K562 (cell line): ENCODE results near the gene CRPPA. TPM values are rescaled to one million over a fixed set of nuclear protein-coding genes. Genes with fewer than 3 reads are reported as not detected.
A peak's percentile ranks its signal among the peaks of the same experiment; 100 is the strongest.

Experiments
- BDP1 ChIP-seq: IDR thresholded peaks from 3 replicates; pipeline ENCODE4 v1.6.1; 2011; ENCODE audit not compliant: insufficient read length, insufficient read depth
- COPS2 ChIP-seq: fragments of 450-650 bp; conservative IDR thresholded peaks from 2 replicates; pipeline ENCODE4 v1.6.1; 2016; ENCODE audit warnings: mild to moderate bottlenecking, moderate library complexity
- HNRNPUL1 ChIP-seq: fragments of 200-400 bp; formaldehyde crosslinking; IDR thresholded peaks from 2 replicates; pipeline ENCODE4 v1.6.1; 2017; ENCODE audit warnings: low read length
- JUND ChIP-seq, 2 experiments: IDR thresholded peaks; 2 replicates in 1 of 2; 3 replicates in 1 of 2; pipeline ENCODE4 v1.6.1; 2011; ENCODE audit warnings: borderline replicate concordance in 2 of 2, low read depth in 2 of 2, low read length in 2 of 2, improper control_type of control experiment in 1 of 2, missing biosample characterization in 1 of 2, missing genetic modification characterization in 1 of 2, missing genetic modification reagents in 1 of 2
- RAD21 ChIP-seq, 2 experiments: fragments of 250-450 bp in 1 of 2; fragments of 450-650 bp in 1 of 2; sonication (Bioruptor Pico) in 1 of 2; formaldehyde crosslinking in 1 of 2; IDR thresholded peaks in 1 of 2; conservative IDR thresholded peaks in 1 of 2; 2 replicates each; pipeline versions ENCODE4 v1.4.0 to v1.8.0; 2020 to 2022; ENCODE audit warnings: mild to moderate bottlenecking in 2 of 2, moderate library complexity in 1 of 2
- RAD51 ChIP-seq: fragments of 450-650 bp; IDR thresholded peaks from 2 replicates; pipeline ENCODE4 v1.7.1; 2016; ENCODE audit warnings: low read depth, mild to moderate bottlenecking, borderline replicate concordance
- RCOR1 ChIP-seq, 2 experiments: IDR thresholded peaks; 2 replicates each; pipeline ENCODE4 v1.6.1; 2012; ENCODE audit warnings: low read depth in 2 of 2, low read length in 2 of 2, borderline replicate concordance in 1 of 2, improper control_type of control experiment in 1 of 2
- SNIP1 ChIP-seq: fragments of 450-650 bp; IDR thresholded peaks from 2 replicates; pipeline ENCODE4 v1.7.1; 2017; ENCODE audit warnings: low read depth, mild to moderate bottlenecking
- TGIF2 ChIP-seq: sonication (generic); formaldehyde crosslinking; IDR thresholded peaks from 2 replicates; pipeline ENCODE4 v1.8.1; 2022; ENCODE audit warnings: mild to moderate bottlenecking, missing genetic modification reagents, moderate library complexity
- polyA plus RNA-seq, 8 experiments: library from polyadenylated mRNA; depleted of rRNA in 4 of 8; stranded (reverse) in 5 of 8; unstranded in 3 of 8; fragments of >200 nt; fragmentation: Nextera tagmentation in 2 of 8; fragmentation: Illumina TruSeq in 1 of 8; extraction: Ambion mirVana in 2 of 8; extraction: Trizol in 1 of 8; gene quantifications; 2 replicates each; pipeline versions ENCODE4 v1.2.1 to v1.2.3, GENCODE V29; 2011 to 2014; ENCODE audit warnings: inconsistent platforms in 1 of 8, missing spikeins in 1 of 8
- total RNA-seq, 7 experiments: library from RNA; depleted of rRNA in 6 of 7; stranded (reverse); fragments of >200 nt in 6 of 7; fragmentation: Illumina TruSeq in 2 of 7; extraction: Trizol in 2 of 7; gene quantifications; 2 replicates each; pipeline versions ENCODE4 v1.2.1 to v1.2.3, GENCODE V29; 2011 to 2021; ENCODE audit warnings: low replicate concordance in 1 of 7
- TF ChIP-seq, protein P1 (sequence below): fragments of 450-650 bp; IDR thresholded peaks from 2 replicates; pipeline ENCODE4 v1.7.1; 2018; ENCODE audit warnings: mild to moderate bottlenecking, low read depth; ENCODE audit not compliant: partially characterized antibody
- TF ChIP-seq, protein P2 (sequence below): fragments of 250-450 bp; sonication (Bioruptor Pico); IDR thresholded peaks from 2 replicates; pipeline ENCODE4 v1.4.0; 2020; ENCODE audit warnings: mild to moderate bottlenecking, moderate library complexity

The CRPPA gene
- total and polyA plus RNA-seq, 9 of the 15 experiments (the other 6 are each of a cell fraction or from before 2014, with no cell fraction given): 3.9 to 14.4 (median 7.8) TPM

DNA sequence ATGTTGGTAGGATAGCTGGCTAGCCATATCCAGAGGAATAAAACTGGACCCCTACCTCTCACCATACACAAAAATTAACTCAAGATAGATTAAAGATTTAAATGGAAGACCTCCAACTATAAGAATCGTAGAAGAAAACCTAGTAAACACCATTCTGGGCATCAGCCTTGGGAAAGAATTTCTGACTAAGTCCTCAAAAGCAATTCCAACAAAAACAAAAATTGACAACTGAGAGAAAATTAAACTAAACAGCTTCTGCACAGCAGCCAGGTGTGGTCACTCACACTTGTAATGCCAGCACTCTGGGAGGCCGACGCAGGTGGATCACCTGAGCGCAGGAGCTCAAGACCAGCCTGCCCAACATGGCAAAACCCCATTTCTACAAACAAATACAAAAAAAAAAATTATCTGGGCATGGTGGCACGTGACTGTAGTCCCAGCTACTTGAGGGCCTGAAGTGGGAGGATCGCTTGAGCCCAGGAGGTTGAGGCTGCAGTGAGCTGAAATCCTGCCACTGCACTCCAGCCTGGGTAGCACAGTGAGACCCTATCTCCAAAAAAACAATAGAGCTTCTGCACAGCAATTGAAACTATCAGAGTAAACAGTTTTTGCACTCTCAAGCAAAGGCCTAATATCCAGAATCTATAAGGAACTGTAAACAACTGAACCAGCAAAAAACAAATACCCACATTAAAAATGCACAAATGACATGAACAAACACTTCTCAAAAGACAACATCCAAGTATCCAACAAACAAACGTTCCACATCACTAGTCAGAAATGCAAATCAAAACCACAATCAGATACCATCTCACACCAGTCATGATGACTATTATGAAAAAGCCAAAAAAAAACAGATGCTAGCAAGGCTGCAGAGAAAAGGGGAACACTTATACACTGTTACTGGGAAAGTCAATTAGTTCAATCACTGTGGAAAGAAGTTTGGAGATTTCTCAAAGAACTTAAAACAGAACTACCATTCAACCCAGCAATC is 4.8 kb downstream of the CRPPA start (continued):
- TF ChIP-seq, protein P1, sequence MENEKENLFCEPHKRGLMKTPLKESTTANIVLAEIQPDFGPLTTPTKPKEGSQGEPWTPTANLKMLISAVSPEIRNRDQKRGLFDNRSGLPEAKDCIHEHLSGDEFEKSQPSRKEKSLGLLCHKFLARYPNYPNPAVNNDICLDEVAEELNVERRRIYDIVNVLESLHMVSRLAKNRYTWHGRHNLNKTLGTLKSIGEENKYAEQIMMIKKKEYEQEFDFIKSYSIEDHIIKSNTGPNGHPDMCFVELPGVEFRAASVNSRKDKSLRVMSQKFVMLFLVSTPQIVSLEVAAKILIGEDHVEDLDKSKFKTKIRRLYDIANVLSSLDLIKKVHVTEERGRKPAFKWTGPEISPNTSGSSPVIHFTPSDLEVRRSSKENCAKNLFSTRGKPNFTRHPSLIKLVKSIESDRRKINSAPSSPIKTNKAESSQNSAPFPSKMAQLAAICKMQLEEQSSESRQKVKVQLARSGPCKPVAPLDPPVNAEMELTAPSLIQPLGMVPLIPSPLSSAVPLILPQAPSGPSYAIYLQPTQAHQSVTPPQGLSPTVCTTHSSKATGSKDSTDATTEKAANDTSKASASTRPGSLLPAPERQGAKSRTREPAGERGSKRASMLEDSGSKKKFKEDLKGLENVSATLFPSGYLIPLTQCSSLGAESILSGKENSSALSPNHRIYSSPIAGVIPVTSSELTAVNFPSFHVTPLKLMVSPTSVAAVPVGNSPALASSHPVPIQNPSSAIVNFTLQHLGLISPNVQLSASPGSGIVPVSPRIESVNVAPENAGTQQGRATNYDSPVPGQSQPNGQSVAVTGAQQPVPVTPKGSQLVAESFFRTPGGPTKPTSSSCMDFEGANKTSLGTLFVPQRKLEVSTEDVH: peak; percentile 41
- TF ChIP-seq RAD21 (CRISPR knock-in tag; conservative IDR thresholded peaks at IDR 0.05 in 1 of 2, IDR thresholded peaks at IDR 0.05 in 1 of 2): no peak
- no peak for TF ChIP-seq BDP1
- no peak for TF ChIP-seq TGIF2 (CRISPR knock-in tag)
- no peak for TF ChIP-seq RAD51
- TF ChIP-seq JUND (IDR thresholded peaks at IDR 0.05; ENCODE audit: borderline replicate concordance, low read depth, low read length): peak; percentile 72; the same call in 1 of the 2 replicates
- peak; percentile 41; the same call in 1 of the 3 replicates for TF ChIP-seq JUND (tag; IDR thresholded peaks at IDR 0.05; ENCODE audit: borderline replicate concordance, low read depth, low read length)
- TF ChIP-seq, protein P2, sequence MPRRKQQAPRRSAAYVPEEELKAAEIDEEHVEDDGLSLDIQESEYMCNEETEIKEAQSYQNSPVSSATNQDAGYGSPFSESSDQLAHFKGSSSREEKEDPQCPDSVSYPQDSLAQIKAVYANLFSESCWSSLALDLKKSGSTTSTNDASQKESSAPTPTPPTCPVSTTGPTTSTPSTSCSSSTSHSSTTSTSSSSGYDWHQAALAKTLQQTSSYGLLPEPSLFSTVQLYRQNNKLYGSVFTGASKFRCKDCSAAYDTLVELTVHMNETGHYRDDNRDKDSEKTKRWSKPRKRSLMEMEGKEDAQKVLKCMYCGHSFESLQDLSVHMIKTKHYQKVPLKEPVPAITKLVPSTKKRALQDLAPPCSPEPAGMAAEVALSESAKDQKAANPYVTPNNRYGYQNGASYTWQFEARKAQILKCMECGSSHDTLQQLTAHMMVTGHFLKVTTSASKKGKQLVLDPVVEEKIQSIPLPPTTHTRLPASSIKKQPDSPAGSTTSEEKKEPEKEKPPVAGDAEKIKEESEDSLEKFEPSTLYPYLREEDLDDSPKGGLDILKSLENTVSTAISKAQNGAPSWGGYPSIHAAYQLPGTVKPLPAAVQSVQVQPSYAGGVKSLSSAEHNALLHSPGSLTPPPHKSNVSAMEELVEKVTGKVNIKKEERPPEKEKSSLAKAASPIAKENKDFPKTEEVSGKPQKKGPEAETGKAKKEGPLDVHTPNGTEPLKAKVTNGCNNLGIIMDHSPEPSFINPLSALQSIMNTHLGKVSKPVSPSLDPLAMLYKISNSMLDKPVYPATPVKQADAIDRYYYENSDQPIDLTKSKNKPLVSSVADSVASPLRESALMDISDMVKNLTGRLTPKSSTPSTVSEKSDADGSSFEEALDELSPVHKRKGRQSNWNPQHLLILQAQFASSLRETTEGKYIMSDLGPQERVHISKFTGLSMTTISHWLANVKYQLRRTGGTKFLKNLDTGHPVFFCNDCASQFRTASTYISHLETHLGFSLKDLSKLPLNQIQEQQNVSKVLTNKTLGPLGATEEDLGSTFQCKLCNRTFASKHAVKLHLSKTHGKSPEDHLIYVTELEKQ: no peak
- no peak for TF ChIP-seq SNIP1
- peak in 1 of 2 experiments; percentile 79; a peak in 2 of 4 replicates for TF ChIP-seq RCOR1 (IDR thresholded peaks at IDR 0.05; ENCODE audit: borderline replicate concordance in 1 of 2, low read depth in 2 of 2, low read length in 2 of 2)
- no peak for TF ChIP-seq HNRNPUL1
- no peak for TF ChIP-seq COPS2
